GM21423 (cell line): ENCODE data around the gene SPNS2.

Experiments used
- ATAC-seq: cut with Tn5 transposase; IDR thresholded peaks from one replicate; pipeline ENCODE4 v1.9.1; 2021; ENCODE audit warnings: mild to moderate bottlenecking, moderate library complexity; ENCODE audit not compliant: unreplicated experiment

SPNS2 gene

DNA sequence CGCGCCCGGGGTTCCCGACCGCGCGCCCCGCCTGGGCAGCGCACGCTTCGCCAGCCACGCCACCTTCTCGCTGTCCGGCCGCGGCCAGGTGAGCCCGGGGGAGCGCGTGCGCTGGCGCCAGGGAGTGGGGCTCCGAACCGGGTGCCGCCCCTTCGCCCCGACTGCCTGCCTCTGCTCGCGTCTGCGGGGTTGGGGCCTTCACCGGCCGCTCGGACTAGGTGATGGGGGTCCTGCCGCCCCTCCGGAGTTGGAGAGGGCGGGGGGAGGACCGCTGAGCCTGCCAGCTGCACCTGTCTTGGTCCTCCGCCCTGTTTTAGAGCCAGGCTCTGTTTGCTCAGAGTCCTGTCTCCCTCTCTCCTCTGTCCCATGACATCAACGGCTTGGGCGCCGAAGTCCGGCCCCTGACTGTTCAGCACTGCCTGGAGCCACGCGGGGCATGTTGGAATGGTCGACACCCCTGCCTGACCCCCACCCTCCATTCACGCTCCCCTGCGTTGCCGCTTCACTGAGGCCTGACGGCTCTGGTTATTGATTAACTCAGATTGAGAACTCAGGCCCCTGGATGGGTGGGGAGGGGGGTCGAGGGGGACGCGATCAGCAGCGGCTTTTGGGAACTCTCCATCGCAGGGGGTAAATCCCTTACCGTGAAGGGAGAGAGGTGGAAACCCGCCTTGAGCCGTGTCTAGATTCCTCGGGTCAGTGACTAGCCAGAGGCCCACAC, 86.4 kb downstream of the SPNS2 start:
- no peak for ATAC-seq

DNA sequence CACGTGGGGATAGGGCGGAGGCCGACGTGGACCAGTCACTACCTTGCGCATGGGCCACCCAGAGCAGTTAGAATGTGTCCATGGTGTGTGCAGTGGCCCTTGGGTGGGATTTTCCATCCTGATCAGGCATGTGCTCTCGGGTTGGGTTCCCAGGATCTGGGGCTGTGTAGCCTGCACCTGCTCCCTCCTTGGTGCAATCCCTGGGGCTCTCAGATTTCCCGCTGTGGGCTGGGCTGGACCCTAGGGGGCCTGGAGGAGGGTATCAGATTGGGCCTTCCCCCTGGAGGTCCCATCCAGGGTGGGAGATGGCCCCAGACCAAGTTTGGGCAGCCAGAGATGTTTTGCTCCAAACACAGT, 86.9 kb downstream of the SPNS2 start:
- no peak for ATAC-seq

DNA sequence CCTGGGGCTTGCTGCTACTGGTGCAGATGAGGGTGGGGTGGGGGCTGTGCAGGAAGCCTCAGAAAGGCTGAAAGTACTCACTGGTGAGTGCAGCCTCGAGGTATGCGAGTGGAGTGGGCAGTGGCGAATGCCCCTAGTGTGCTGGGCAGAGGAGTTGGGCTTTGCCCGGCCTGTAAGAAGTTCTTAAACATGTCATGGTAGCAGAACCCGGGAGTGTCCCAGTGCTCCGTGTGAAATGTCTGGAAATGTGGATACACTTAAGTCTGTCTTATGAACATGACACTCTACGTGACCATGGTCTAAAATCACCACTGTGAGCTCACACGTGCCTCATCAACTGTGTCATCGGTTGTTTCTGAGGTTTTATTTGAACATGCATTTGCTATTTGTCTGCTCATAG, 87.4 kb downstream of the SPNS2 start:
- ATAC-seq = no peak

DNA sequence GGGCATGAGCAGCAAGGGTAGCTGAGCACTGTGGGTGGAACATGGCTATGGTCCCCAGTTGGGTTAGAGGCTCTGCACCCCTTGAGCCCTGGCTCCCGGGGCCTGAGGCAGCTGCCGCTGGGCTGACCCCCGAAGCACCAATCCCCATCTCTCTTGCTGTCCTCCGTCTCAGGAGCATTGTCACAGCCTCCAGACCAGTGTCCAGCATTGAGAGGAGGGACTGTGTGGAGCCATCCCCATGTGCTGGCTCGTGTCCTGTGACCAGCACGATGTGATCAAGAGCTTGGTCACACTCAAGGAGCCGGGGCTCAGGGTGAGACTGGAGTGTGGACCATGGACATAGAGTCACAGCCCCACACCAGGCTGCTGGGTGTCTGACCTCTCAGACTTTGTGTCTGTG, 88.5 kb downstream of the SPNS2 start:
- ATAC-seq = no peak

DNA sequence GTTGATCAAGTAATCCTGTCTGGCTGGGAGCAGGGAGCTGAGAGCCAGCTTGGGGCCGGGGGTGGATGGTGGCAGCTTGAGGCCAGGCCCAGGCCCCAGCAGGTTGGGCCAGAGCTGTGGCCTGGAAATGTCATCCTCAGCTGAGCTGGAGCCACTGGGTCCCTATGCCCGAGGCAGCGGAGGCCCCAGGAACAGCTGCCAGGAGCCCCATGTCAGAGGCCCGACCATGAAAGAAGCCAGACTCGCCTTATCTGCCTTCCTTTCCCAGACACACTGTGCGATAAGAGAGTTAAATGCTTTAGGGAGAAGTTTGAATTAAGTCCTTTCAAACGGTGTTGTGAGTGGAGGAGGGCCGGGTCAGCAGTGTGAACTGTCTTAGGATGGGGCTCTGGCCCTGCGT, 89.1 kb downstream of the SPNS2 start:
- no peak for ATAC-seq

DNA sequence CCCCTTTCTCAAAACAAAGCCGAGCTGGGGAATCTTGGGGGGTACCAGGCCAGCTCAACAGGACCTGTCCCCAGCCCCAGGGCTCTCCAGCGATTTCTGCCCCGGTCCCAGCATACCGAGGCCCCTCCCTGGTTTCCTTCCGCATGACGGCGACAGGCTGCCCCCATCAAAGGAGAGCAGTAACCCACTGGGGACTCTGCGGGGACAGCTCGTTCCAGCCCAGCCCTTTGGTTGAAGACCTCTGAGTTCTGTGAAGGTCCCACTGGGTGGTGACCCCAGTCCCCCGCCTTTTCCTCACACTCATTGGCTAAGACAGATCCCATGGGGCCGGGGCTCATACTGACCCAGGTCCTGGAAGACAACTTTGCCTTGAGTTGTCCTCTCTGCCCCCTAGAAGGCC, 89.7 kb downstream of the SPNS2 start:
- no peak for ATAC-seq
